ENCODE results near the gene TECPR2.
"Not testable (repeated sequence)": the region's sequence is repeated elsewhere in the genome, so short reads cannot be mapped to it uniquely, and the experiment has no call there.

Gene TECPR2

GRCh38 chr14:102532204-102532658 is 169.5 kb downstream of the TECPR2 start:
- H3K27me3 ChIP-seq (ENCODE audit: control insufficient read depth, insufficient read depth, low read length), result no peaks in the 10 kb centered on the region
- H3K9me3 ChIP-seq (replicated peaks; ENCODE audit: low read length), result no peaks in the 10 kb centered on the region
- H3K4me2 ChIP-seq (ENCODE audit: low read length), result no peak overlapping the region
- no peak overlapping the region for H3K4me3 ChIP-seq (ENCODE audit: low read length)
- H3K4me1 ChIP-seq (ENCODE audit: control insufficient read depth, insufficient read depth, low read length), result peaks cover 9% of the 10 kb centered on the region
- H3K36me3 ChIP-seq (ENCODE audit: insufficient read depth, low read length), result no peaks in the 10 kb centered on the region
- H3K9ac ChIP-seq (ENCODE audit: low read depth, low read length), result no peak overlapping the region

- H3K4me1 ChIP-seq (ENCODE audit: control insufficient read depth, insufficient read depth, low read length), result peaks cover 4% of the 10 kb centered on the region
- H3K27me3 ChIP-seq (ENCODE audit: control insufficient read depth, insufficient read depth, low read length), result peaks cover 4% of the 10 kb centered on the region
- no peak overlapping the region for H3K4me2 ChIP-seq (ENCODE audit: low read length)
- no peak overlapping the region for H3K4me3 ChIP-seq (ENCODE audit: low read length)
- no peaks in the 10 kb centered on the region for H3K36me3 ChIP-seq (ENCODE audit: insufficient read depth, low read length)
- H3K9me3 ChIP-seq (replicated peaks; ENCODE audit: low read length), result no peaks in the 10 kb centered on the region
- no peak overlapping the region for H3K9ac ChIP-seq (ENCODE audit: low read depth, low read length)
These were observed 175.3 kb downstream of the TECPR2 start for GRCh38 chr14:102537981-102538601.

- Histone ChIP-seq H3K27me3 (ENCODE audit: control insufficient read depth, insufficient read depth, low read length) (peaks cover 6% of the 10 kb centered on the region), H3K4me1 (ENCODE audit: control insufficient read depth, insufficient read depth, low read length) (peaks cover 4% of the 10 kb centered on the region), H3K4me2 (ENCODE audit: low read length) (no peak overlapping the region), H3K36me3 (ENCODE audit: insufficient read depth, low read length) (no peaks in the 10 kb centered on the region), H3K9ac (ENCODE audit: low read depth, low read length) (no peak overlapping the region), H3K9me3 (replicated peaks; ENCODE audit: low read length) (no peaks in the 10 kb centered on the region), H3K4me3 (ENCODE audit: low read length) (no peak overlapping the region)
These were observed 176.1 kb downstream of the TECPR2 start for GRCh38 chr14:102538602-102539543.

GRCh38 chr14:102539544-102540314 is 177.0 kb downstream of the TECPR2 start:
- no peak overlapping the region for H3K4me3 ChIP-seq (ENCODE audit: low read length)
- no peaks in the 10 kb centered on the region for H3K36me3 ChIP-seq (ENCODE audit: insufficient read depth, low read length)
- peaks cover 14% of the 10 kb centered on the region for H3K27me3 ChIP-seq (ENCODE audit: control insufficient read depth, insufficient read depth, low read length)
- no peak overlapping the region for H3K9ac ChIP-seq (ENCODE audit: low read depth, low read length)
- peaks cover 4% of the 10 kb centered on the region for H3K4me1 ChIP-seq (ENCODE audit: control insufficient read depth, insufficient read depth, low read length)
- H3K9me3 ChIP-seq (replicated peaks; ENCODE audit: low read length), result no peaks in the 10 kb centered on the region
- no peak overlapping the region for H3K4me2 ChIP-seq (ENCODE audit: low read length)

GRCh38 chr14:102540315-102541028 is 177.7 kb downstream of the TECPR2 start:
- H3K36me3 ChIP-seq (ENCODE audit: insufficient read depth, low read length), result no peaks in the 10 kb centered on the region
- H3K27me3 ChIP-seq (ENCODE audit: control insufficient read depth, insufficient read depth, low read length), result peaks cover 22% of the 10 kb centered on the region
- no peaks in the 10 kb centered on the region for H3K9me3 ChIP-seq (replicated peaks; ENCODE audit: low read length)
- no peak overlapping the region for H3K4me2 ChIP-seq (ENCODE audit: low read length)
- no peak overlapping the region for H3K4me3 ChIP-seq (ENCODE audit: low read length)
- H3K4me1 ChIP-seq (ENCODE audit: control insufficient read depth, insufficient read depth, low read length), result peaks cover 7% of the 10 kb centered on the region
- no peak overlapping the region for H3K9ac ChIP-seq (ENCODE audit: low read depth, low read length)

- H3K4me3 ChIP-seq (ENCODE audit: low read length); H3K9ac ChIP-seq (ENCODE audit: low read depth, low read length); H3K36me3 ChIP-seq (ENCODE audit: insufficient read depth, low read length); H3K4me2 ChIP-seq (ENCODE audit: low read length); H3K9me3 ChIP-seq (replicated peaks; ENCODE audit: low read length): not testable (repeated sequence)
- H3K27me3 ChIP-seq (ENCODE audit: control insufficient read depth, insufficient read depth, low read length), result peaks cover 27% of the 10 kb centered on the region
- peaks cover 12% of the 10 kb centered on the region for H3K4me1 ChIP-seq (ENCODE audit: control insufficient read depth, insufficient read depth, low read length)
These were observed 178.3 kb downstream of the TECPR2 start for GRCh38 chr14:102541029-102541491.

- Histone ChIP-seq H3K9me3 (replicated peaks; ENCODE audit: low read length) (no peaks in the 10 kb centered on the region), H3K4me2 (ENCODE audit: low read length) (no peak overlapping the region), H3K27me3 (ENCODE audit: control insufficient read depth, insufficient read depth, low read length) (peaks cover 27% of the 10 kb centered on the region), H3K9ac (ENCODE audit: low read depth, low read length) (no peak overlapping the region), H3K36me3 (ENCODE audit: insufficient read depth, low read length) (no peaks in the 10 kb centered on the region), H3K4me1 (ENCODE audit: control insufficient read depth, insufficient read depth, low read length) (peaks cover 12% of the 10 kb centered on the region), H3K4me3 (ENCODE audit: low read length) (no peak overlapping the region)
These were observed 179.0 kb downstream of the TECPR2 start for GRCh38 chr14:102541771-102542170.

GRCh38 chr14:102544046-102544746 is 181.5 kb downstream of the TECPR2 start:
- H3K27me3 ChIP-seq (ENCODE audit: control insufficient read depth, insufficient read depth, low read length), result peaks cover 44% of the 10 kb centered on the region
- H3K4me2 ChIP-seq (ENCODE audit: low read length), result no peak overlapping the region
- no peak overlapping the region for H3K4me3 ChIP-seq (ENCODE audit: low read length)
- H3K36me3 ChIP-seq (ENCODE audit: insufficient read depth, low read length), result no peaks in the 10 kb centered on the region
- H3K9ac ChIP-seq (ENCODE audit: low read depth, low read length), result no peak overlapping the region
- peaks cover 12% of the 10 kb centered on the region for H3K4me1 ChIP-seq (ENCODE audit: control insufficient read depth, insufficient read depth, low read length)
- no peaks in the 10 kb centered on the region for H3K9me3 ChIP-seq (replicated peaks; ENCODE audit: low read length)

GRCh38 chr14:102544747-102545460 is 182.2 kb downstream of the TECPR2 start:
- peaks cover 9% of the 10 kb centered on the region for H3K4me1 ChIP-seq (ENCODE audit: control insufficient read depth, insufficient read depth, low read length)
- no peak overlapping the region for H3K9ac ChIP-seq (ENCODE audit: low read depth, low read length)
- H3K4me2 ChIP-seq (ENCODE audit: low read length), result no peak overlapping the region
- H3K9me3 ChIP-seq (replicated peaks; ENCODE audit: low read length), result no peaks in the 10 kb centered on the region
- peaks cover 44% of the 10 kb centered on the region for H3K27me3 ChIP-seq (ENCODE audit: control insufficient read depth, insufficient read depth, low read length)
- no peaks in the 10 kb centered on the region for H3K36me3 ChIP-seq (ENCODE audit: insufficient read depth, low read length)
- H3K4me3 ChIP-seq (ENCODE audit: low read length), result no peak overlapping the region

Measured in skeletal muscle satellite cell (primary cell).